Bone marrow (tissue), 2 donors: ENCODE data around the gene ALPK1.
"Not testable (repeated sequence)": the region's sequence is repeated elsewhere in the genome, so short reads cannot be mapped to it uniquely, and the experiment has no call there.

Experiments
- DNase-seq, 2 donors: peaks; one replicate each; lab custom pipeline; 2025; lab: John Stamatoyannopoulos, UW

Gene ALPK1

DNA sequence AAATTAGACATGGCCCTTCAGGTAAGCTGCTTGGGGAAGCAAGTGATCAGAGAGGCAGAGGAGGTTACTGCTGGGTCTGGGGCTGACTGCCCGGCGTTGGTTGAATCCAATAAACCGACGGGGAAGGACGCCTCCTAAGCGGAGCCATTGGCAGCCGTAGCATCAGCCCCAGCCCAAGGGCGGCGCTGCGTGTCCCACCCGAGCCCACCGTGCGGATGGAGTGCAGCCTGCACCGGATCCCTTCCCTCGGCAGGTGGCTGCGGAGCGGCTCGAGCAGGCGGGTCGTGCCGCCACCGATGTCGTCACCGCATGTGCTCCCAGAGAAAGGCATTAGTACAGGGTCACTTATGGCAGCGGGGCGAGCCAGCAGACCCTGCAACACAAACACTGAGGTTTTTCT, 82.1 kb downstream of the ALPK1 start:
- no peak for DNase-seq

- no peak for DNase-seq
Measured at GRCh38 chr4:112381996-112382692, 85.0 kb downstream of the ALPK1 start.

GRCh38 chr4:112386071-112386470, 88.9 kb downstream of the ALPK1 start:
- no peak for DNase-seq

DNA sequence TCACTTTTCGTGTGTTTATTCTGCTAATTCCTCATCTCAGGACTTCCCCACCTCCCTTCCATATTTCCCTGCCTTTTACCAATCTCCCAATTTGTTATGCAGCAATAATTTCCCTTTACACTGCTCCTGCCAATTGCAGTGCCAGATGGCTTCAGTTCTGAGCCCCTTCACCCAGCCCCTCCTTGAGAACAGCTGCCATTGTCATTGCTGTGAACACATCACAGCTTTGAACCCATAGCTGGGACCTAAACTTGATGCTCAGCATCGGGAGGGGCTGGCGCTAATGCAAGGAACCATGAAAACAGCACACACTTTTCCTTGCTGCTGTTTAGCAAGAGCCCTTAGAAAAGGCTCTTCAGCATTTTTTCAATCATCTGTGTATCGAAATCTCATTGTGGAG, 104.9 kb downstream of the ALPK1 start:
- DNase-seq = no peak

DNA sequence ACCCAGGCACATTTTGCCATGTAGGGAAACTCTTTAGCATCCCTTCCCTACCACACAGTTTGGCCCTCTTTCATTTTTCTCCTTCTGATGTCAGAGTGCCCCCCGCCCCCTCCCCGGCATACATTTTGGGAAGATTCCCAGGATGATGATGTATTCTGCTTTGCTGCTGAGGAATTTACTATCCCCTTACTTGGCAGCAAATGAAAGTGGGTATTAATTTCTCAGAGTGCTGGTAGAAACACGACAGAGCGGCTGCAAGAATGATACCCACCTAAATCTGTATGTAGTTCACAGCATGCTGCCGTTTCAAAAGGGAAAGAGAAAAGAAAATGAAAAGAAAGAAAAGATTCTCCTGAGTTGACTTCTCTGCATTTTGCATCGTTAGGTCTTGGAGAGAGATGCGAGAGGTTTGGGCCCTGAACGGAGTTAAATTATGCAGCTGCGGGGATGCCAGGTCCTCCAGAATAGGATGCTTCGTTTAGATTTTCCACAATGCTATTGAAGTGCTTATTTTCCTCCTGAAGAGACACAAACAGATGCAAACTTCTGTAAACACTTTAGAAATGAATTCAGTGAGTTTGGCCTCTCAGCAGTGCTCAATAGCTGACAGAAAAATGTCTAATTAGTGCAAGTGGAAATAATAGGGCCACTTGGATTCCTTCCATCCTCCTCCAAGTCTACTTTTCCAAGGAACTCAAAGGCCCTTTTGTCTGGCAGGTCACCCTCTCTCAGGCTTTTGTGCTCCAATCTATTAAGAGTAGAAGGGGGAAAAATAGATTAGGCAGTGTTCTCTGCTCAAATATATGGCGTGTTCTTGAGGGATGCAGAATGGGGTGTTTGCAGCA, 106.2 kb downstream of the ALPK1 start:
- DNase-seq = no peak

GRCh38 chr4:112410364-112410763, 113.2 kb downstream of the ALPK1 start:
- no peak for DNase-seq

DNA sequence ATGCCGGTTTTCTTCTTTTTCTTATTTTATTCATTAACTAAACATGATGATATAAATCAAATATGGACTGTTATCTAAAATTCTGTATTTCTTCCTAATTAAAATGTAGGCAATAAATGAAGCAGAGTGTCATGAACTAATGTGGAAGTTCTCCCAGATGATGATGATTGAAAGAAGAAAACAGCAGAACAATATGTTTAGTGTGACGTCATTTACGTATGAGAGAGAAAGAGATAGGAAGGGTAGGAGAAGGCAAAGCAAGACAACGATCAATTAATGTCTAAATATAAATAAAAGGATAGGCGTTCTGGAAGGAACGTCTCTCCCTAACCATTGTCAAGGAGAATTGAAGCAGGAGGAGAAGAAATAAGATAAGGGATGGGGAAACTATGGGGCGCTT, 113.6 kb downstream of the ALPK1 start:
- no peak for DNase-seq

DNA sequence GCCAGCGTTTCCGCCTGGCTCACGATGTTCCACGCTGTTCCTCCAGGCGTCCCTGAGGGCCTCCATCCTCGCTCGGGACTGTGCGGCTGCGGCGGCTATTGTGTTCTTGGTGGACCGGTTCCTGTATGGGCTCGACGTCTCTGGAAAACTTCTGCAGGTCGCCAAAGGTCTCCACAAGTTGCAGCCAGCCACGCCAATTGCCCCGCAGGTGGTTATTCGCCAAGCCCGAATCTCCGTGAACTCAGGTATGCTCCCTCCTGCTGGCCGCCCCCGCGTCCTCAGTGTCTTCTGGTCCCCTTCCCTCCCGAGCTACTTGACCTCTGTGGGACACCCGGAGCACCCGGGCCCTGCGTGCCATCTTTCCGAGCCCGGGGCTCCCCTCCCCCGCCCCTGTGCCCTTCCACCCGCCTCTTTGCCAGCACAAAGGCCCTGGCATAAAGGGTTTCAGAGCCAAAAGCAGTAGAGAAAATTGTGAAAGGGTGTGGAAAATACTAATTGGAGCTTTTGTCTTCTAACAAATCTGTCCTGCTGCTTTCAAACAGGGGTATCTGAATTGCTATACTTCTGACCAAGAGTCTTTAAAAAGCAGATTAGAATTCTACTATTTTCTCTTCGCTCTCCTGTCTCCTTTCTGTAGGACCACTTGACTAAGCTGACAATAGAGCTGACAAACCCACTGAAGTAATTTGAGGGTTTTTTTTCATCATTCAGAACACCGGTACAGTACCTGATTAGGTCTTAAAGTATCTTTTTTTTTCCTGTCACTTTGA, 114.8 kb downstream of the ALPK1 start:
- no peak for DNase-seq

DNA sequence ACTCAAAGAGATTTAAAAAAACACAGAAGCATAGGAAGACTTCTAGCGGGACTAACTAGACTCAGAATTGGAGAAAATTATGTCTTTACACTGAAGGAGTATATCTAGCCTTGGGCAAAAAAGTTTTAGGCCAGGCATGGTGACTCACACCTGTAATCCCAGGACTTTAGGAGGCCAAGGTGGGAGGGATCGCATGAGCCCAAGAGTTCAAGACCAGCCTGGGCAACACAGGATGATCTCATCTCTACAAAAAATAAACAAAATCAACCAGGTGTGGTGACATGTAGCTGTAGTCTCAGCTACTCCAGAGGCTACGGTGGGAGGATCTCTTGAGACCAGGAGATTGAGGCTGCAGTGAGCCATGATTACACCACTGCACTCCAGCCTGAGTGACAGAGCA, 119.3 kb downstream of the ALPK1 start:
- no peak for DNase-seq

GRCh38 chr4:112418092-112418491, 120.9 kb downstream of the ALPK1 start:
- no peak for DNase-seq

- no peak for DNase-seq
Measured at GRCh38 chr4:112421911-112422310, 124.7 kb downstream of the ALPK1 start.

- no peak for DNase-seq
Measured at GRCh38 chr4:112422644-112423043, 125.5 kb downstream of the ALPK1 start.

GRCh38 chr4:112423591-112423990, 126.4 kb downstream of the ALPK1 start:
- no peak for DNase-seq

- no peak for DNase-seq
Measured at GRCh38 chr4:112425823-112426222, 128.7 kb downstream of the ALPK1 start.

DNA sequence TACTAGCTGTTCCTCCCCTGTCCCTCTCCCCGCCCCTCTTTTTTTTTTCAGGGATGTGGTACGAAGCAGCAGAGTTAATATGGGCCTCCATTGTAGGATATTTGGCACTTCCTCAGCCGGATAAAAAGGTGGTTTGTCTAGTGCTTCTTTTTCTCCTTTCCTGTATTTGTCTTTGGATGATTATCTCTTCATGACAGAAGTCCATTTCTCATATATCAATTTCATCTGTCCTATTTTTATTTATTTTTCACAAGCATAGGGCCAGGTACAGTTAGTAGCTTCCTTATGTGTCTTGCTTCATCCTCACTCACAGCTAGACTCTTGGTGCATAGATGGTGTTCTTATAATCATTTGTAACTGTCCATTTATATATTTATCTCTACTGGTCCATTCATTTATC, 129.2 kb downstream of the ALPK1 start:
- no peak for DNase-seq

- no peak for DNase-seq
Measured at GRCh38 chr4:112431158-112431557, 134.0 kb downstream of the ALPK1 start.

DNA sequence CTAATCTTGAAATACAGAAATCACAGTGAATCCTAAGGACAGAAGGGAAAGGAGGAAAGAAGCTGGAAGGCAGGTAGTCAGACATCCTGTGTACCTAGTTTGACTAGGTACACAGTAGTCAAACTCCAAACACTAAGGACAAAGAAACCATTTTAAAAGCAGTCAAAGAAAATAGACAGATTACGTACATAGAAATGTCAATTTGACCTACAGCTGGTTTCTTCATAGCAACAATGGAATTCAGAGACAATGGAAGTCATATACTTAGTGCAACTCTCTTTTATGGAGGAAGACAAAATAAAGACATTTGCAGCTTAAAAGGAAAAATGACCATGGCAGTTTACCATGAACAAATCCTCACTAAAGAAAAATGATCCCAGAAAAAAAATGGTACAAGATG, 139.8 kb downstream of the ALPK1 start:
- DNase-seq = no peak

- DNase-seq = not testable (repeated sequence)
Measured at GRCh38 chr4:112442226-112442625, 145.1 kb downstream of the ALPK1 start.

DNA sequence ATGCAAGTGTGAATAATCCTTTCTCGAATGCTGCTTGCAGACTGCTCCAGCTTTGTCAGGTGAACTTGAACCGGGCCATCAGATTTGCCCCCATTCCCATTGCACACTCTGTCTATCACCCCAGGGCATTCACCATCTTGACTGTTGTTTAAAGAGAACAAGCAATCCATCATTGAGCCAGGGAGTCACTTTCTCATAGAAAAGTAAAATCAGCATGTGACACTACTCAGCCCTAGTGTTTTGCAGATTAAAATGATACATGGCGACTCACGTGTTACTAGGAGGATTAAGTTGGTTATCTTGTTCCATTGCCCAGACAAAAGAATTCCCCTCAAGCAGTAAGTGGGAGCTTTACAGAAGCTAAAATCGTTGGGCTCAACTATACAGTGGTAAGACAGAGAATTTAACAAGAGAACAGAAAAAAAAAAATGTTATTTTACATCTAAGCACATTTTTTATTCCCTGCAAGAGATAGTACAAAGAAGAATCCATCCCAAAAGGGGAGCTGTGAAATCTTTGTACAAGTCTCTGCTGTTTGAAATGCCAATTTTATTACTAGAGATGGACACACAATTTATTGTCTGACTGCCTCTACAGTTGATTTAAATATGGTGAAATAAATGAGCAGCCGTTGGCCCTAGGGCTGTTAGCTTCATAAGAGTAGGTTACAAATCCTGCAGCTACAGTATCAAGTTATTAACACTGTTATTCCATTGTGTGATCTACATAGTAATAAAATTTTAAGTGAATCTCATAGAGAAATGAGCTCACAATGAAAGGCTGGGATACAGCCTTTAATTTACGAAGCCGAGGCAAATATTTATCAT, 151.3 kb downstream of the ALPK1 start:
- DNase-seq = no peak

DNA sequence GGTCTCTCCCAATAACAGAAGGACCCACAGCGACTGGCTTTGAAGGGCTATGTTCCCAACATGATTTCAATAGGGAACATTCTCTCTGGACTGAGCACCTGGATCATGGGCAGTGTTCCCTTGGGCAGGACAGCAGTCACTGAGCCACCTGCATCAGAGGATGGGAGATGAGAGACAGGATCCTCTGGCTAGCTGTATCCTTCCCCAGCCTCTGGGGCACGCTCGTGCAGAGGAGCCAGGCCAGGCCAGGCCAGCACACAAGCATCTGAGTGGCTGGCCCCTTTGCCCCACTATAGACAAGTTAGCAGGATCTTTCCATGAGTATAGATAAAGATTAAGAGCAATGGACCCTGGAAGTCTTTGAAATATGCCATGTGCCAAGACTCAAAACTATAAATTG, 152.5 kb downstream of the ALPK1 start:
- DNase-seq = no peak

DNA sequence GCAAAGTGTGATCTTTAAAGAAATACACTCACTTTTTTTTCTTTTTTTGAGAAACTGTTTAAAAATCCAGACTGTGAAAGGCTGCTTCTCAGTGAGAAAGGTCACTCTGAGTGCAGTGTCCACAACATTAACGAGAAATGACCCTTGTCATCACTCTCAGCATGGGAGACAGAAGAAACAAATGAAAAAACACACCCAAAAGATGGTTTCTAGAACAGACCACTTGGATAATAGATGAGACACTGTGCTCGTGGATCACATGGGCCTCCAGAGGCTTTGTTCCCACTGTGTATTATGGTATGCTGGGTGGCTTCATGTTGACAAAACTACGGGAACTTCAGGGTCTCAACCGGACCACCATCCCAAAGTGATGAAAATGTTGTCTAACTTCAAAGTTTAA, 153.9 kb downstream of the ALPK1 start:
- no peak for DNase-seq

- DNase-seq = no peak
Measured at GRCh38 chr4:112451831-112452230, 154.7 kb downstream of the ALPK1 start.
